GM23248 (cell line): ENCODE measurements around the gene KRT82. TPM values are rescaled to one million over a fixed set of nuclear protein-coding genes. Genes with fewer than 3 reads are reported as not detected.

ENCODE experiments used
- DNase-seq: peaks from one replicate; pipeline ENCODE4 v3.0.0-alpha.2; 2015
- H2AFZ ChIP-seq: fragments of 200-600 bp; sonication (generic); 2 replicates; pipeline ENCODE4 v1.6.1; 2016; ENCODE audit warnings: antibody characterized with exemption
- H3F3A ChIP-seq: fragments of 200-600 bp; sonication (generic); 2 replicates; pipeline ENCODE4 v1.6.1; 2016; ENCODE audit warnings: mild to moderate bottlenecking, antibody characterized with exemption, mixed run types; ENCODE audit not compliant: insufficient read depth
- H3K27ac ChIP-seq: fragments of 200-600 bp; sonication (generic); 2 replicates; pipeline ENCODE4 v1.5.1; 2016; ENCODE audit warnings: mild to moderate bottlenecking
- H3K27me3 ChIP-seq: fragments of 200-600 bp; sonication (generic); replicated peaks from 2 replicates; pipeline ENCODE4 v1.6.1; 2016; ENCODE audit warnings: mild to moderate bottlenecking; ENCODE audit not compliant: insufficient read depth
- H3K36me3 ChIP-seq: fragments of 200-600 bp; sonication (generic); 2 replicates; pipeline ENCODE4 v1.6.1; 2016; ENCODE audit warnings: low read depth, mild to moderate bottlenecking
- H3K4me1 ChIP-seq: fragments of 200-600 bp; sonication (generic); 2 replicates; pipeline ENCODE4 v1.6.1; 2016; ENCODE audit warnings: mild to moderate bottlenecking; ENCODE audit not compliant: insufficient read depth
- H3K4me2 ChIP-seq: fragments of 200-600 bp; sonication (generic); one replicate; pipeline ENCODE4 v1.6.1; 2016; ENCODE audit warnings: mild to moderate bottlenecking; ENCODE audit not compliant: unreplicated experiment
- H3K4me3 ChIP-seq: fragments of 200-600 bp; sonication (generic); 2 replicates; pipeline ENCODE4 v1.5.1; 2016; ENCODE audit warnings: mild to moderate bottlenecking
- H3K79me2 ChIP-seq: fragments of 200-600 bp; sonication (generic); 2 replicates; pipeline ENCODE4 v1.6.1; 2016; ENCODE audit warnings: mild to moderate bottlenecking; ENCODE audit not compliant: insufficient read depth
- H3K9ac ChIP-seq: fragments of 200-600 bp; sonication (generic); 2 replicates; pipeline ENCODE4 v1.6.1; 2016; ENCODE audit warnings: mild to moderate bottlenecking
- H3K9me2 ChIP-seq: fragments of 200-600 bp; sonication (generic); 2 replicates; pipeline ENCODE4 v1.6.1; 2016; ENCODE audit warnings: mixed run types, mild to moderate bottlenecking, moderate library complexity; ENCODE audit not compliant: insufficient read depth
- H3K9me3 ChIP-seq: fragments of 200-600 bp; sonication (generic); one replicate; pipeline ENCODE4 v1.6.1; 2017; ENCODE audit warnings: low read depth
- H4K20me1 ChIP-seq: fragments of 200-600 bp; sonication (generic); 2 replicates; pipeline ENCODE4 v1.6.0; 2016; ENCODE audit not compliant: insufficient read depth
- EZH2 ChIP-seq: fragments of 200-600 bp; sonication (generic); IDR thresholded peaks from 2 replicates; pipeline ENCODE4 v1.6.1; 2018; ENCODE audit warnings: antibody characterized with exemption, mild to moderate bottlenecking; ENCODE audit not compliant: insufficient read depth, poor library complexity, severe bottlenecking
- EZH2phosphoT487 ChIP-seq: fragments of 200-600 bp; sonication (generic); IDR thresholded peaks from 2 replicates; pipeline ENCODE4 v1.6.1; 2018; ENCODE audit warnings: antibody characterized with exemption, moderate library complexity, mild to moderate bottlenecking, low read depth; ENCODE audit not compliant: insufficient read depth
- WGBS, 2 experiments: methylation state at CpG; one replicate each; pipeline ENCODE4 v1.1.6; 2015 to 2017; ENCODE audit warnings: low lambda C conversion rate in 2 of 2, low coverage in 1 of 2; ENCODE audit errors: missing lambda C conversion rate in 2 of 2; 5-methylcytosine and 5-hydroxymethylcytosine counted together
- in situ Hi-C: fragments of 300-500 bp; cut with MboI; formaldehyde crosslinking; loops from 2 replicates; pipeline ENCODE4 v1.15.0; 2020
- polyA plus RNA-seq: library from polyadenylated mRNA; unstranded; fragments of >200 nt; fragmentation: Nextera tagmentation; extraction: Ambion mirVana; gene quantifications from 2 replicates; pipeline ENCODE4 v1.2.1, GENCODE V29; 2016
- total RNA-seq: library from RNA; depleted of rRNA; stranded (reverse); fragments of >200 nt; shearing (Covaris generic); gene quantifications from 2 replicates; pipeline ENCODE4 v1.2.3, GENCODE V29; 2014

KRT82 gene
- total and polyA plus RNA-seq, 2 experiments from 2014 or later = not detected

GRCh38 chr12:52428121-52428520 is 22.0 kb upstream of the KRT82 start:
- no peak for TF ChIP-seq EZH2
- TF ChIP-seq EZH2phosphoT487 = no peak
- WGBS, 2 experiments = 82 to 84% methylated on average over 10 of the region's 10 CpGs
- no peaks in the 10 kb centered on the region for H3K36me3 ChIP-seq

DNA sequence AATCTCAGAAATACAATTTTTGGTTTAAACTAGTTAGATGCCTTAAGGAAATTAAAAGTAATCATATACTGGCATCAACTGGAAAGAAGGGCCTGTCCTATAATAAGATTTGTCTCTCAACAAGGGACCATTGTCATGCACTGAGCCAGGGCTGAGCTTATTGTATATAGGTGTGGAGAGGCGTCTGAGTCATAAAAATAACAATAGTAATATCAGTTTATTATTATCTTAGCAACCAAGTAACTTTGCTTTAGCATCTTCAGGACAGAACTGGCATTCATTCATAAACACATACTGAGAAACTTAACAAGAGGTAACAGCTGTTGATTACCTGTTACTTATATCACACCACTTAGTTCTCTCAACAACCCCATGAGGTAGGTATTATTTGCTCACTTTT is 20.9 kb upstream of the KRT82 start:
- Histone ChIP-seq H4K20me1 (no peaks in the 10 kb centered on the region), H3F3A (no peaks in the 10 kb centered on the region), H3K27ac (no peak overlapping the region), H3K4me3 (no peak overlapping the region), H3K9me3 (no peaks in the 10 kb centered on the region), H3K4me2 (no peak overlapping the region), H3K36me3 (no peaks in the 10 kb centered on the region), H3K4me1 (no peaks in the 10 kb centered on the region), H3K9me2 (no peaks in the 10 kb centered on the region), H3K9ac (no peak overlapping the region), H3K79me2 (no peaks in the 10 kb centered on the region), H2AFZ (no peak overlapping the region), H3K27me3 (peaks cover 33% of the 10 kb centered on the region)
- in situ Hi-C loops = no loop called here
- DNase-seq = no peak
- TF ChIP-seq EZH2 (no peak), EZH2phosphoT487 (no peak)
- 82 to 85% methylated on average over 1 of the region's 1 CpG for whole genome bisulfite sequencing, 2 experiments

More at GRCh38 chr12:52428121-52428520, 22.0 kb upstream of the KRT82 start:
- H3K9me2 ChIP-seq = no peaks in the 10 kb centered on the region
- in situ Hi-C loops = no loop called here
- H3K4me2 ChIP-seq = no peak overlapping the region
- H3K27me3 ChIP-seq = peaks cover 36% of the 10 kb centered on the region
- H3K4me3 ChIP-seq = no peak overlapping the region
- no peaks in the 10 kb centered on the region for H3K9me3 ChIP-seq
- no peak overlapping the region for H2AFZ ChIP-seq
- no peaks in the 10 kb centered on the region for H3K4me1 ChIP-seq
- no peak for DNase-seq
- no peaks in the 10 kb centered on the region for H3F3A ChIP-seq
- no peaks in the 10 kb centered on the region for H4K20me1 ChIP-seq
- no peak overlapping the region for H3K9ac ChIP-seq
- H3K79me2 ChIP-seq = no peaks in the 10 kb centered on the region
- H3K27ac ChIP-seq = no peak overlapping the region

GRCh38 chr12:52426034-52426433 is 19.9 kb upstream of the KRT82 start:
- 70 to 73% methylated on average over 2 of the region's 2 CpGs for WGBS, 2 experiments

DNA sequence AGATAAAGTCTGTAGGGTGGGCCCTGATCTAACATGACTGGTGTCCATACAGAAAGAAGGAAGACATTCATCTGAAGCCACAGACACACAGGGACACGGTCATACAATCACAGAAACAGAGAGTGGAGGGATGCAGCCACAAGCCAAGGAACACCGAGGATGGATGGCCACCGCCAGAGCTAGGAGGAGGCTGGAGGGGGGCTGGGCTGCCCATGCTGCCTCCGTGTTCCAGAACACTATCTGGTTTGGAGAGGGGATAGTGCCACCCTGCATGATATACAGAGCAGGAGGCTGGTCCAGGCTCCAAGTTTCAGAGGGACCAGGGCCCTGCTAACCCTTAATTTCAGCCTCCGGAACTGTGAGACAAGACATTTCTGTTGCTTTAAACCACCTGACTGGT is 19.3 kb upstream of the KRT82 start:
- Histone ChIP-seq H3K36me3 (no peaks in the 10 kb centered on the region), H3K9me2 (no peaks in the 10 kb centered on the region), H3K4me3 (no peak overlapping the region), H3K9me3 (no peaks in the 10 kb centered on the region), H3K27ac (no peak overlapping the region), H3F3A (no peaks in the 10 kb centered on the region), H3K4me2 (no peak overlapping the region), H3K9ac (no peak overlapping the region), H3K4me1 (no peaks in the 10 kb centered on the region), H3K79me2 (no peaks in the 10 kb centered on the region), H2AFZ (no peak overlapping the region), H3K27me3 (peaks cover 26% of the 10 kb centered on the region), H4K20me1 (no peaks in the 10 kb centered on the region)
- TF ChIP-seq EZH2 = no peak
- no peak for TF ChIP-seq EZH2phosphoT487
- in situ Hi-C loops = no loop called here
- 81 to 82% methylated on average over 5 of the region's 5 CpGs for WGBS, 2 experiments
- no peak for DNase-seq

More at GRCh38 chr12:52426034-52426433, 19.9 kb upstream of the KRT82 start:
- in situ Hi-C loops = no loop called here
- Histone ChIP-seq H3K27me3 (peaks cover 27% of the 10 kb centered on the region), H3K4me1 (no peaks in the 10 kb centered on the region), H3K79me2 (no peaks in the 10 kb centered on the region), H2AFZ (no peak overlapping the region), H3K4me3 (no peak overlapping the region), H3K36me3 (no peaks in the 10 kb centered on the region), H3K9ac (no peak overlapping the region), H3F3A (no peaks in the 10 kb centered on the region), H3K9me3 (no peaks in the 10 kb centered on the region), H3K9me2 (no peaks in the 10 kb centered on the region), H3K4me2 (no peak overlapping the region), H3K27ac (no peak overlapping the region), H4K20me1 (no peaks in the 10 kb centered on the region)
- DNase-seq = no peak
- no peak for TF ChIP-seq EZH2phosphoT487
- no peak for TF ChIP-seq EZH2
